ENCODE results near the gene SYT9.

DNA sequence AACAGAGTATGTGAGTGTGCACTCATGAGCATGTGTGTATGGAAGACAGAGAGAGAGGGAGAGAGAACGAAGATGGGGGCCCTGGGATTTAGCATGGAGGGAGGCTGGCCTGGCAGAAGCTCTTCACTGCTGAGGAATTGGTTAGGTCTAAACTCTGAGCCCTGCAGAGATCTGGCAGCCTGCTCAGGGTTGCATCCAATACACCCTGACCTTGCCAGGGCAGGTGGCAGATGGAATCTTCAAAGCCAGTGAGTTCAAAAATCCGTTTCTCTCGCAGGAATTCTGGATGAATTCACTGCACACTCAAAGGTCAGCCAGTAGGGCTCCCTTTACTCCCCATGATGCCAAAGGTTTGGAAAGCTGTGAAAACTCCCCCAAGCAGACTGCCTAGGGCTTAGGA lies 172.2 kb downstream of the SYT9 start:
- TF ChIP-seq, protein P1, sequence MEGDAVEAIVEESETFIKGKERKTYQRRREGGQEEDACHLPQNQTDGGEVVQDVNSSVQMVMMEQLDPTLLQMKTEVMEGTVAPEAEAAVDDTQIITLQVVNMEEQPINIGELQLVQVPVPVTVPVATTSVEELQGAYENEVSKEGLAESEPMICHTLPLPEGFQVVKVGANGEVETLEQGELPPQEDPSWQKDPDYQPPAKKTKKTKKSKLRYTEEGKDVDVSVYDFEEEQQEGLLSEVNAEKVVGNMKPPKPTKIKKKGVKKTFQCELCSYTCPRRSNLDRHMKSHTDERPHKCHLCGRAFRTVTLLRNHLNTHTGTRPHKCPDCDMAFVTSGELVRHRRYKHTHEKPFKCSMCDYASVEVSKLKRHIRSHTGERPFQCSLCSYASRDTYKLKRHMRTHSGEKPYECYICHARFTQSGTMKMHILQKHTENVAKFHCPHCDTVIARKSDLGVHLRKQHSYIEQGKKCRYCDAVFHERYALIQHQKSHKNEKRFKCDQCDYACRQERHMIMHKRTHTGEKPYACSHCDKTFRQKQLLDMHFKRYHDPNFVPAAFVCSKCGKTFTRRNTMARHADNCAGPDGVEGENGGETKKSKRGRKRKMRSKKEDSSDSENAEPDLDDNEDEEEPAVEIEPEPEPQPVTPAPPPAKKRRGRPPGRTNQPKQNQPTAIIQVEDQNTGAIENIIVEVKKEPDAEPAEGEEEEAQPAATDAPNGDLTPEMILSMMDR (IDR thresholded peaks at IDR 0.05; ENCODE audit: extremely low read depth in 1 of 2, insufficient read depth in 1 of 2, low read depth in 1 of 2, low read length in 2 of 2) = no peak
- TF ChIP-seq, protein P2, sequence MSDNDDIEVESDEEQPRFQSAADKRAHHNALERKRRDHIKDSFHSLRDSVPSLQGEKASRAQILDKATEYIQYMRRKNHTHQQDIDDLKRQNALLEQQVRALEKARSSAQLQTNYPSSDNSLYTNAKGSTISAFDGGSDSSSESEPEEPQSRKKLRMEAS (IDR thresholded peaks at IDR 0.05; ENCODE audit: insufficient read depth, insufficient read length) = no peak
- TF ChIP-seq EZH2 (IDR thresholded peaks at IDR 0.05; ENCODE audit: borderline replicate concordance, low read depth, low read length, severe bottlenecking) (no peak), POLR2AphosphoS5 (IDR thresholded peaks at IDR 0.05; ENCODE audit: insufficient read depth, low read depth, low read length) (no peak), MYC (IDR thresholded peaks at IDR 0.05; ENCODE audit: low read depth, low read length) (no peak), POLR2A (IDR thresholded peaks at IDR 0.05; ENCODE audit: low read depth, low read length) (no peak)

Measured in endothelial cell of umbilical vein (primary cell).